GM23248 (cell line): Measurements from ENCODE around the gene MAPK8IP2. TPM values are rescaled to one million over a fixed set of nuclear protein-coding genes. Genes with fewer than 3 reads are reported as not detected.
"Not testable (repeated sequence)": the region's sequence is repeated elsewhere in the genome, so short reads cannot be mapped to it uniquely, and the experiment has no call there.

Source experiments
- DNase-seq: peaks from one replicate; pipeline ENCODE4 v3.0.0-alpha.2; 2015
- H2AFZ ChIP-seq: fragments of 200-600 bp; sonication (generic); 2 replicates; pipeline ENCODE4 v1.6.1; 2016; ENCODE audit warnings: antibody characterized with exemption
- H3F3A ChIP-seq: fragments of 200-600 bp; sonication (generic); 2 replicates; pipeline ENCODE4 v1.6.1; 2016; ENCODE audit warnings: mild to moderate bottlenecking, antibody characterized with exemption, mixed run types; ENCODE audit not compliant: insufficient read depth
- H3K27ac ChIP-seq: fragments of 200-600 bp; sonication (generic); 2 replicates; pipeline ENCODE4 v1.5.1; 2016; ENCODE audit warnings: mild to moderate bottlenecking
- H3K27me3 ChIP-seq: fragments of 200-600 bp; sonication (generic); replicated peaks from 2 replicates; pipeline ENCODE4 v1.6.1; 2016; ENCODE audit warnings: mild to moderate bottlenecking; ENCODE audit not compliant: insufficient read depth
- H3K36me3 ChIP-seq: fragments of 200-600 bp; sonication (generic); 2 replicates; pipeline ENCODE4 v1.6.1; 2016; ENCODE audit warnings: low read depth, mild to moderate bottlenecking
- H3K4me1 ChIP-seq: fragments of 200-600 bp; sonication (generic); 2 replicates; pipeline ENCODE4 v1.6.1; 2016; ENCODE audit warnings: mild to moderate bottlenecking; ENCODE audit not compliant: insufficient read depth
- H3K4me2 ChIP-seq: fragments of 200-600 bp; sonication (generic); one replicate; pipeline ENCODE4 v1.6.1; 2016; ENCODE audit warnings: mild to moderate bottlenecking; ENCODE audit not compliant: unreplicated experiment
- H3K4me3 ChIP-seq: fragments of 200-600 bp; sonication (generic); 2 replicates; pipeline ENCODE4 v1.5.1; 2016; ENCODE audit warnings: mild to moderate bottlenecking
- H3K79me2 ChIP-seq: fragments of 200-600 bp; sonication (generic); 2 replicates; pipeline ENCODE4 v1.6.1; 2016; ENCODE audit warnings: mild to moderate bottlenecking; ENCODE audit not compliant: insufficient read depth
- H3K9ac ChIP-seq: fragments of 200-600 bp; sonication (generic); 2 replicates; pipeline ENCODE4 v1.6.1; 2016; ENCODE audit warnings: mild to moderate bottlenecking
- H3K9me2 ChIP-seq: fragments of 200-600 bp; sonication (generic); 2 replicates; pipeline ENCODE4 v1.6.1; 2016; ENCODE audit warnings: mixed run types, mild to moderate bottlenecking, moderate library complexity; ENCODE audit not compliant: insufficient read depth
- H3K9me3 ChIP-seq: fragments of 200-600 bp; sonication (generic); one replicate; pipeline ENCODE4 v1.6.1; 2017; ENCODE audit warnings: low read depth
- H4K20me1 ChIP-seq: fragments of 200-600 bp; sonication (generic); 2 replicates; pipeline ENCODE4 v1.6.0; 2016; ENCODE audit not compliant: insufficient read depth
- EZH2 ChIP-seq: fragments of 200-600 bp; sonication (generic); IDR thresholded peaks from 2 replicates; pipeline ENCODE4 v1.6.1; 2018; ENCODE audit warnings: antibody characterized with exemption, mild to moderate bottlenecking; ENCODE audit not compliant: insufficient read depth, poor library complexity, severe bottlenecking
- EZH2phosphoT487 ChIP-seq: fragments of 200-600 bp; sonication (generic); IDR thresholded peaks from 2 replicates; pipeline ENCODE4 v1.6.1; 2018; ENCODE audit warnings: antibody characterized with exemption, moderate library complexity, mild to moderate bottlenecking, low read depth; ENCODE audit not compliant: insufficient read depth
- WGBS, 2 experiments: methylation state at CpG; one replicate each; pipeline ENCODE4 v1.1.6; 2015 to 2017; ENCODE audit warnings: low lambda C conversion rate in 2 of 2, low coverage in 1 of 2; ENCODE audit errors: missing lambda C conversion rate in 2 of 2; 5-methylcytosine and 5-hydroxymethylcytosine counted together
- in situ Hi-C: fragments of 300-500 bp; cut with MboI; formaldehyde crosslinking; loops from 2 replicates; pipeline ENCODE4 v1.15.0; 2020
- polyA plus RNA-seq: library from polyadenylated mRNA; unstranded; fragments of >200 nt; fragmentation: Nextera tagmentation; extraction: Ambion mirVana; gene quantifications from 2 replicates; pipeline ENCODE4 v1.2.1, GENCODE V29; 2016
- total RNA-seq: library from RNA; depleted of rRNA; stranded (reverse); fragments of >200 nt; shearing (Covaris generic); gene quantifications from 2 replicates; pipeline ENCODE4 v1.2.3, GENCODE V29; 2014

Gene MAPK8IP2
- total and polyA plus RNA-seq, 2 experiments from 2014 or later = 0.06 TPM; not detected in 1

DNA sequence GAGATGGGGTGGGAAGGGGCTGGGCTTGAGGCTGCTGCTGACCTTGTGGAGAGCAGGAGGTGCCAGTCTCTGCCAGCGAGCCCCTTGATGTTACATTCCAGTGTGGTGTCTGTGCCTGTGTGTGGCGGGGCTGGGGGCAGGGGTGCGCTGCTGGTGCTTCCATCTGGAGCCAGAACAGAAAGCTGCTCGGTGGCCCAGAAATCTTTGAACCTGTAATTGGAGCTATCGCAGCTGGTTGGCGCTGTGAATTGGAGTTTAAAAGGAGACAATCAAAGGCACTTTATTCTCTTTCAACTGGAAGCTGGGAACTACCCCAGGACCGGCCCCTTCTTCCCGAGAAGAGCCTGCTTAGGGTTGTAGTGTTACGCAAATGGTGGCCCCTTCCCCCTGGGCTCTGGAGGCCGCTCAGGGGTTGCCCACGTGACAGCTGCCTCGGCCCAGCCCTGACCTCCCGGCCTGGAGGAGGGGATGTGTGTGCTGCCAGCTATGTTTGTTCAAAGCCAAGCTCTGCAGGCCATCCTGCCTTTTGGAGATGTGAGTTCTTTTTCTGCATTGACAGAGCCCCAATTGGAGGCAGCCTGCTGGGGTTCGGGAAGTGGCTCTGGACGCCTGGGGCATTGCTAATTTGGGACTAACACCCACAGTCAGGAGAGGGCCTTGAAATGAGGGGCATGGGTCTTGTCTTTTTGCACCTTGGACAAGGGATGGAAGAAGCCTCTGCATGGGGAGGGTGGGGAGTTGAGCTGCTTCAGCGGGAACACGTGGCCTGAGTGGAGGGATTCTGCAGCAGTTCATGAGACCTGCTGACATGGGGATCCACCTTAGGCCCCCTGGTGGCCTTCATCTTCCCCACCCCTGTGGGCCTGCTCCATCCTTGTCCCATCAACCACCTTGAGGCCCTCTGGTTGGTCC is 41.4 kb downstream of the MAPK8IP2 start:
- Histone ChIP-seq H3K27ac (no peak overlapping the region), H3K79me2 (no peaks in the 10 kb centered on the region), H3F3A (no peaks in the 10 kb centered on the region), H3K9me2 (no peaks in the 10 kb centered on the region), H3K4me2 (no peak overlapping the region), H3K9me3 (no peaks in the 10 kb centered on the region), H3K4me3 (no peak overlapping the region), H4K20me1 (no peaks in the 10 kb centered on the region), H2AFZ (no peak overlapping the region), H3K27me3 (peaks cover 41% of the 10 kb centered on the region), H3K4me1 (no peaks in the 10 kb centered on the region), H3K36me3 (no peaks in the 10 kb centered on the region), H3K9ac (no peak overlapping the region)
- TF ChIP-seq EZH2 = no peak
- no peak for TF ChIP-seq EZH2phosphoT487
- 20 to 22% methylated on average over 17 of the region's 17 CpGs for WGBS, 2 experiments
- DNase-seq = peak; percentile 40
- in situ Hi-C loops = no loop called here

DNA sequence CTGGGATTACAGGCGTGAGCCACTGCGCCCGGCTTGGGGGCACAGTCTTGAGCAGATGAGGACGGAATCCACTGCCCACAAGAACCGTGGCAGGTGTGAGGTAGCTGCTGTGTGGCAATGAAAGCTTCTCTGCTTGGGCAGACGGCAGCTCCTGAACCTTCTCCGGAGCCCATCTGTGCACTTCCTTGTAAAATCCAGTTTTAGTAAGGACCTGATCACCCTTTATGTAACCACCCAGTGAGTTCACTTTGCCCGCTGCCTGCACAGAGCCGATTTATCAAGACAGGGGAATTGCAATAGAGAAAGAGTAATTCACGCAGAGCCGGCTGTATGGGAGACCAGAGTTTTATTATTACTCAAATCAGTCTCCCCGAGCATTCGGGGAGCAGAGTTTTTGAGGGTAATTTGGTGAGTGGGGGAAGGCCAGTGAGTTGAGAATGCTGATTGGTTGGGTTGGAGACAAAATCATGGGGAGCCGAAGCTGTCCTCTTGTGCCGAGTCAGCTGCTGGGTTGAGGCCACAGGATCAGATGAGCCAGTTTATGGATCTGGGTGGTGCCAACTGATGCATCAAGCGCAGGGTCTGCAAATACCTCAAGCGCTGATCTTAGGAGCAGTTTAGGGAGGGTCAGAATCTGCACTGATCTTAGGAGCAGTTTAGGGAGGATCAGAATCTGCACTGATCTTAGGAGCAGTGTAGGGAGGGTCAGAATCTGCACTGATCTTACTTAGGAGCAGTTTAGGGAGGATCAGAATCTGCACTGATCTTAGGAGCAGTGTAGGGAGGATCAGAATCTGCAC is 42.6 kb downstream of the MAPK8IP2 start:
- H2AFZ ChIP-seq, in situ Hi-C loops, H3K79me2 ChIP-seq, H3K4me3 ChIP-seq, H3F3A ChIP-seq, H3K27ac ChIP-seq, H3K9ac ChIP-seq, H4K20me1 ChIP-seq, H3K9me3 ChIP-seq, DNase-seq, H3K9me2 ChIP-seq, H3K36me3 ChIP-seq, H3K4me2 ChIP-seq, H3K4me1 ChIP-seq: not testable (repeated sequence)
- WGBS, 2 experiments = 61 to 63% methylated on average over 17 of the region's 17 CpGs
- peaks cover 43% of the 10 kb centered on the region for H3K27me3 ChIP-seq

DNA sequence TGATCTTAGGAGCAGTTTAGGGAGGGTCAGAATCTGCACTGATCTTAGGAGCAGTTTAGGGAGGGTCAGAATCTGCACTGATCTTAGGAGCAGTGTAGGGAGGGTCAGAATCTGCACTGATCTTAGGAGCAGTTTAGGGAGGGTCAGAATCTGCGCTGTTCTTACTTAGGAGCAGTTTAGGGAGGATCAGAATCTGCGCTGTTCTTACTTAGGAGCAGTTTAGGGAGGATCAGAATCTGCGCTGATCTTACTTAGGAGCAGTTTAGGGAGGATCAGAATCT is 43.2 kb downstream of the MAPK8IP2 start:
- H3K4me2 ChIP-seq, H3F3A ChIP-seq, H3K27ac ChIP-seq, H3K4me1 ChIP-seq, H3K4me3 ChIP-seq, DNase-seq, H3K9me3 ChIP-seq, in situ Hi-C loops, H2AFZ ChIP-seq, H4K20me1 ChIP-seq, H3K9ac ChIP-seq, H3K36me3 ChIP-seq, H3K9me2 ChIP-seq, H3K79me2 ChIP-seq: not testable (repeated sequence)
- TF ChIP-seq EZH2 = peak; percentile 54
- peaks cover 43% of the 10 kb centered on the region for H3K27me3 ChIP-seq
- 53 to 57% methylated on average over 3 of the region's 3 CpGs for WGBS, 2 experiments

- TF ChIP-seq EZH2 (no peak), EZH2phosphoT487 (no peak)
- no peak for DNase-seq
- H3K27me3 ChIP-seq = no peaks in the 10 kb centered on the region
- H3K4me3 ChIP-seq = no peak overlapping the region
- no peak overlapping the region for H2AFZ ChIP-seq
- no peaks in the 10 kb centered on the region for H4K20me1 ChIP-seq
- no peak overlapping the region for H3K4me2 ChIP-seq
- H3K4me1 ChIP-seq = peaks cover 17% of the 10 kb centered on the region
- 78% methylated on average over 10 of the region's 10 CpGs for WGBS, 2 experiments
- peaks cover 4% of the 10 kb centered on the region for H3K9me3 ChIP-seq
- in situ Hi-C loops = no loop called here
- no peaks in the 10 kb centered on the region for H3K79me2 ChIP-seq
- H3F3A ChIP-seq = no peaks in the 10 kb centered on the region
- no peak overlapping the region for H3K9ac ChIP-seq
- H3K27ac ChIP-seq = no peak overlapping the region
- H3K36me3 ChIP-seq = no peaks in the 10 kb centered on the region
- H3K9me2 ChIP-seq = no peaks in the 10 kb centered on the region
These were observed 52.7 kb downstream of the MAPK8IP2 start for GRCh38 chr22:50653256-50653655.

DNA sequence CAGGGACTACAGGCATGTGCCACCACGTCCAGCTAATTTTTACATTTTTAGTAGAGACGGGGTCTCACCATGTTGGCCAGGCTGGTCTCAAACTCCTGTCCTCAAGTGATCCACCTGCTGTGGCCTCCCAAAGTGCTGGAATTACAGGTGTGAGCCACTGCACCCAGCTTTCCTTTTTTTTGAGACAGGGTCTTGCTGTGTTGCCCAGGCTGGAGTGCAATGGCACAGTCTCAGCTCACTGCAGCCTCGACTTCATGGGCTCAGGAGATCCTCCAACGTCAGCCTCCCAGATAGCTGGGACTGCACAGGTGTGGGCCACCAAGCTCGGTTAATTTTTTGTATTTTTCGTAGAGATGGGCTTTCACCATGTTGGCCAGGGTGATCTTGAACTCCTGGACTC is 54.1 kb downstream of the MAPK8IP2 start:
- H3K4me2 ChIP-seq, H3K9ac ChIP-seq, in situ Hi-C loops, H3K79me2 ChIP-seq, H3K4me3 ChIP-seq, H3K27me3 ChIP-seq, H3F3A ChIP-seq, H3K9me2 ChIP-seq, H4K20me1 ChIP-seq, H3K9me3 ChIP-seq, H3K36me3 ChIP-seq, H2AFZ ChIP-seq, DNase-seq, H3K27ac ChIP-seq: not testable (repeated sequence)
- WGBS, 2 experiments = 80 to 82% methylated on average over 6 of the region's 6 CpGs
- H3K4me1 ChIP-seq = peaks cover 17% of the 10 kb centered on the region
